HG02884 (cell line): ENCODE results near the gene CA5A.
"Not testable (repeated sequence)": the region's sequence is repeated elsewhere in the genome, so short reads cannot be mapped to it uniquely, and the experiment has no call there.

Experiments
- ATAC-seq: cut with Tn5 transposase; IDR thresholded peaks from one replicate; pipeline ENCODE4 v1.9.1; 2021; ENCODE audit warnings: mild to moderate bottlenecking, moderate library complexity; ENCODE audit not compliant: unreplicated experiment

Gene CA5A

DNA sequence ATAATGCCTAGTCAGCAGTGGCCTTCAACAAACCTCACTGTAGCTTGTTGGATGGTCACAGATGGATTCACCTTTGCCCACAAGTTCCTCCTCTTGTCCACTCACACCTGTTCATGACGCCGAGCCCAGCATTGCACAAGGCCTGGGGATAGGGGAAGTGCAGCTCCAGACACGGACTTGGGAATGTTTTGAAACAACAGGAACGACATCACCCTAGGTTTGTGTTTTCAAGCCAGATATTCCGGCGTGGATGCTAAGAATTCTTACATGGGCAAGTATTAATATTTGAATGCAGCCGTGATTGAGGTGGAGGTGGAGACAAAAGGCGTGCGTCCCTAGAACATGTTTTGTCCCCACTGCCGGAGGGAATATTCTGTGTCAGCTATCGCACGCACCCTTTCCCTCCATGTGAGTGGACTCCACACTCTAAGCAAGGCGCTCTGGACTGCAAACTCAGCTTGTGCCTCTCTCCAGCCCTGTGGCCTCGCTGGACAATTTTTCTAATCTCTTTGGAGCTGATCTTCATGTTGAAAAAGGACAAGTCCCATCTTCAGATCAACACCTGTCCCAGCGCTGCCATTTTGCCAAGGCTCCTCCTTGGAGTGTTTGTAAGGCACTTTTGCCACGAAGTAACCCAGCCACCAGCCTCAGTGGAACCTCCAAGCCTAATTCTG is 12.9 kb upstream of the CA5A start:
- no peak for ATAC-seq

DNA sequence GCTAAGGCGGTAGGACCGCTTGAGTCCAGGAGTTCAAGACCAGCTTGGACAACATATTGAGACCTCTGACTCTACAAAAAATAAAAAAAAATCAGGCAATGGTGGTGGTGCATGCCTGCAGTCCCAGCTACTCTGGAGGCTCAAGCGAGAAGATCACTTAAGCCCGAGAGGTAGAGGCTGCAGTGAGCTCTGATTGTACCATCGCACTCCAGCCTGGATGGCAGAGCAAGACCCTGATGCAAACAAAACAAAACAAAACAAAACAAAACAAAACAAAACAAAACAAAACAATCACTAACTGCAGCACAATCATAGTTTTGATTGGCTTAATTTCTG is 12.4 kb upstream of the CA5A start:
- no peak for ATAC-seq

DNA sequence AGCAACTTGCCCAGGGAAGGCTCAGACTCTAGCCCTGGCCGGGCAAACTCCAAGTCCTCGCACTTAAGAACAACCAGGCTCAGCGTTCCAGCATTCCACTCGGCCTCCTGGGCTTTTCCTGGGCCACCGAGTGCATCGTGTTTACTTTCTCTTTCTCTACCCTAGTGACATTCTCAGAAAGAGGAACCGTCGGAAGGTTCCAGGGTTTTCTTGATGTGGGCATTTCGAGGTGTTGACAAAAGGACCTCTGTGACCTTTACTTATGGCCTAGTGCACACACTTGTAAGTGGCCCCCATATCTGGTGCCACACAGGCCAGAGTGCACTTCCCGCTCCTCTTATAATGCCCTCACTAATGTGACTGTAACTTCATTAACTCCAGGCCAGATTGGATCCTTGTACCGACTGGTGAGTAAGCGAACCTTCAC is 11.8 kb upstream of the CA5A start:
- no peak for ATAC-seq

DNA sequence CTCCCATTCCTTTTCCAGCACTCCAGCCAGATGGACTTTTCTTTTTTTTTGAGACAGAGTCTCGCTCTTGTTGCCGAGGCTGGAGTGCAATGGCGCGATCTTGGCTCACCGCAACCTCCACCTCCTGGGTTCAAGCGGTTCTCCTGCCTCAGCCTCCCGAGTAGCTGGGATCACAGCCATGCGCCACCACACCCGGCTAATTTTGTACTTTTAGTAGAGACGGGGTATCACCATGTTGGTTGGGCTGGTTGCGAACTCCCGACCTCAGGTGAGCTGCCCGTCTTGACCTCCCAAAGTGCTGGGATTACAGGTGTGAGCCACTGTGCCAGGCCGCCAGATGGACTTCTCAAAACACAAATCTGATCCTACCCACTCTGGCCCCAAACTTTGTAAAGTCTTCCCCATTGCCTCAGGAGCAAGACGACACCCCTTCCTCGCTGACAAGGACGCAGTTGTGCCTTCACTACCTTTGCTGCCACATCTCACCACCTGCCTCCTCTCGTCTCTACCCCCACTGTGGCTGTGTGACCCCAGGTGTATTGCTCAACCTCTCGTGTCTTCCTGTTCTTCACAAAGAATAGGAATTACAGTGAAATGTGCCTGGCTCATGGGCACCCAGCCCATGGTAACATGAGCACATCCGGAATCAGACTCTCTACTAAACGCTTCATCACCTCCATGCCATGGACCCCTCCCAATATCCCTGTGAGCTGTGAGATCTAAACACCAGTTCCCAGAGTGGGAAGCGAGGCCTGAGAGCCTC is 11.2 kb upstream of the CA5A start:
- ATAC-seq: no peak

DNA sequence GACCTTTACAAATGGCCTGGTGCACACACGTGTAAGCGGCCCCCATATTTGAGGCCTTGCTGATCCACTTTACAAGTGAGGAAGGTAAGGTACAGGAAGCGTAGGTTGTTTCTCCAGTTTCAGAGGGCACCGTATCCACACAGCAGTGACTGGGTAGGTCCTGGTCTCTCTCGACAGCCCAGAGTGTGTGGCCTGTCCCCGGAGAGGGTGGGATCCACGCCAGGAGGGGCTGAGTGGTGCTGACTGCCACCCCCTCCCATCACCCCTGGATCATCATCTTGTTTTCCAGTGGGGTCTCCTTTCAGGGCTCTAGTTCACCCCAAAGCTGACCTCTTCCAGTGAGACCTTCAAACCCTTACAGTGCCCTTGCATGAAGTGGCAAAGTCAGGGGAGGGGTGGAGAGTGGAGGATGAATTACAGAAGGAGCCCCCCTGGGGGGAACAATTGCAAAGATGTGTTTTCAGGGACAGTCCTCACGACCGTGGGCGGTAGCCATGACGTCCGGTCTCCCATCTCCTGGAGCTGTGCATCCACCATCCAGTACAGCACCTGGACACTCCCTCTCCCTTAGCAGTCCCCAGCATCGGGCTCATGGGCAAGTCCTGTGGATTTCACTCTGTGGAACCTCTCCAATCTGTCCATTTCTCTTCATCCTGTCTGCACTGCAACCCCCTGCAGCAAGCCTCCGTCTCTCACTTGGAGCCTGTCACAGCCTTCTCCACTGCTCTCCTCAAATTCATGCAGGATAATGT is 10.4 kb upstream of the CA5A start:
- no peak for ATAC-seq

GRCh38 chr16:87945351-87946042 is 9.2 kb upstream of the CA5A start:
- ATAC-seq: no peak

DNA sequence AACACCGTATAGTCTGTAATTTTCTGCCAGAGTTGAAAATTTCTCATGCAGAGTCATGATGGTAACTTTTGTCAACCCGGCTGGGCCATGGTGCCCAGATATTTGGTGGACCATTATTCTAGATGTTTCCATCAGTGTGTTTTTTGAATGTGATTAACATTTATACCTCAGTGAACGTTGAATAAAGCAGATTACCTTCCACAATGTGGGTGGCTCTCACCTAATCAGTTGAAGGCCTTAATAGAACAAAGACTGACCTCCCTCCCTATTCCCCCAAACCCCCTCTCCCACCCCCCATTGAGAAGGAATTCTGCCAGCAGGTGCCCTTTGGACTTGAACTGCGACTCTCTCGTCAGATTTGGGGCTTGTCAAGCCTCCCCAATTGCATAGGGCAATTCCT is 6.4 kb upstream of the CA5A start:
- no peak for ATAC-seq

GRCh38 chr16:87939562-87940423 is 3.5 kb upstream of the CA5A start:
- ATAC-seq: no peak

- no peak for ATAC-seq
Observed at GRCh38 chr16:87938412-87938949, 2.2 kb upstream of the CA5A start.

DNA sequence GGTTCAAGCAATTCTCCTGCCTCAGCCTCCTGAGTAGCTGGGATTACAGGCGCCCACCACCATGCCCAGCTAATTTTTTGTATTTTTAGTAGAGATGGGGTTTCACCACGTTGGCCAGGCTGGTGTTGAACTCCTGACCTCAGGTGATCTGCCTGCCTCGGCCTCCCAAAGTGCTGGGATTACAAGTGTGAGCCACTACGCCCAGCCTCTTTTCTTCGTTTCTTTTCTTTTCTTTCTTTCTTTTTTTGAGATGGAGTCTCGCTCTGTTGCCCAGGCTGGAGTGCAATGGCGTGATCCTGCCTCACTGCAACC is 858 bp upstream of the CA5A start:
- not testable (repeated sequence) for ATAC-seq

- not testable (repeated sequence) for ATAC-seq
Observed at GRCh38 chr16:87936016-87936374, 334 bp downstream of the CA5A start.

DNA sequence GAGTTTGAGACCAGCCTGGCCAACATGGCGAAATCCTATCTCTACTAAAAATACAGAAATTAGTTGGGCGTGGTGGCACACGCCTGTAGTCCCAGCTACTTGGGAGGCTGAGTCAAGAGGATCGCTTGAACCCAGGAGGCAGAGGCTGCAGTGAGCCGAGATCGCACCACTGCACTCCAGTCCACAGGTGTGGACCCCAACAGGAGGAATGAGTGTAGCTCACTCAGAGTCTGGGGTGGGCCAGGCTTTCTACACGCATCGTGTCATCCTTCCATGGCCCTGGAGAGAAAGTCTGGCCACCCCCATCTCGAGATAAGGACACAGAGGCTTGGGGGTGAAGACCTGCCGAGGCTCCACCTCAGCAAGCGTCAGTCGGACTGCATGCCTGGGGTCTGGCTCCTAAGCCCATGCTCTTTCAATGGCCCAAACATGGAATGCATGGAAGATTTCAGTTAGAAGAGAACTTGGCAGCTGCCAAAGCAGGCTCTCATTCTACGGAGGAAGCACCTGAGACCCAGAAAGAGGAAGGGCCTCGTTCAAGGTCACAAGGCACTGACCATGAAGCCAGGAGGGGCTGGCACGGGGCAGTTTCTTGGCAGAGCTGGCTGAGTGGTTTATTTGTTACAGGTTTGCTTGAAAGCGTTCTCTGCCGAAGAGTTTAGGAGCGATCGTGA is 1.4 kb downstream of the CA5A start:
- ATAC-seq: not testable (repeated sequence)

DNA sequence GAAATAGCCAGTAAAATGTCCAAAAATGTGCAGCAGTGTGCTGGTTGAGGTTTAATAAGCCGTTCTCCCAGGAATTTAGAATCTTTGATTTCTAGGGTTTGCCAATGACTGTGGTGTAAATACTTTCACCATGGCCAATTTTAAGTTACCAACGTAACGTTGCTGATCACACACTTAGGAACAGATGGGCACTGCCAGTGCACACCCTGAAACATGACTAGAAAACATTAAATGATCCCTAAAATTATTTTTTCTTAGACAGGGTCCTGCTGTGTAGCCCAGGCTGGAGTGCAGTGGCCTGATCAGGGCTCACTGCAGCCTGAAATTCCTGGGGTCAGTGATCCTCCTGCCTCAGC is 3.2 kb downstream of the CA5A start:
- no peak for ATAC-seq

DNA sequence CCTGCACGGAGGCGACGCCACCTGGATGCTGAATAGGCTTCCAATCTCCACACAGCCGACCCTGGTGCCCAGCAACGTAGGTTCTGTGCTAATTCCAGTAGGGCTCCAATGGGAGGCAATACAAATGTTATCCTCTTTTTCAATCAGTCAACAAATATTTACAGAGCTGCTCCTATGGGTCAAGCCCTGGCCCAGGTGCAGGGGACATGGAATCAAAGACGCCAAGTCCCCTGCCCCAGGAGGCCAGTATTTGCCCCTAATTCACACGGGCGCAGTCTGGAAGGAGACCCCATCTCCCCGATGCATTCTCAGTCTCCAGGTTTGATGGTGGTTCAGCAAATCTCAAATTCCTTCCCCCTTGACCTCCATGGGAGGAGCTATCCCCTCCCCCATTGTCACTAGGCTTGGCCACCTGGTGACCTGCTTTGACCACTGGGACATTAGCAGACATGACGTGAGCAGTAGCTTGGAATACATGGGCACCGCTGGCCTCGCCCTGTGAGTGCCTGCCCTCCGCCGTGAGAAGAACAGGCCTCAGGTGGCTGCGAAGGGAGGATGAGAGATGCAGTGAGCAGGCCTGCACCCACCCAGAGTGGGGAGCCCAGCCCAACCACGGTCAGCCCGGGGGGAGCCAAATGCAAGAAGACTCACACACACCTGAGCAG is 3.7 kb downstream of the CA5A start:
- not testable (repeated sequence) for ATAC-seq

- no peak for ATAC-seq
Observed at GRCh38 chr16:87931504-87931903, 4.8 kb downstream of the CA5A start.

GRCh38 chr16:87930456-87930855 is 5.9 kb downstream of the CA5A start:
- no peak for ATAC-seq

GRCh38 chr16:87929986-87930385 is 6.3 kb downstream of the CA5A start:
- ATAC-seq: no peak

- ATAC-seq: no peak
Observed at GRCh38 chr16:87927195-87927562, 9.2 kb downstream of the CA5A start.
